CD4-positive, alpha-beta T cell treated with Interleukin-4 for 4 hours (primary cell): ENCODE measurements around the gene AMBRA1.
A peak's percentile ranks its signal among the peaks of the same experiment; 100 is the strongest.

ENCODE experiments used
- DNase-seq: peaks from one replicate; pipeline ENCODE4 v3.0.0-alpha.2; 2020

The AMBRA1 gene

DNA sequence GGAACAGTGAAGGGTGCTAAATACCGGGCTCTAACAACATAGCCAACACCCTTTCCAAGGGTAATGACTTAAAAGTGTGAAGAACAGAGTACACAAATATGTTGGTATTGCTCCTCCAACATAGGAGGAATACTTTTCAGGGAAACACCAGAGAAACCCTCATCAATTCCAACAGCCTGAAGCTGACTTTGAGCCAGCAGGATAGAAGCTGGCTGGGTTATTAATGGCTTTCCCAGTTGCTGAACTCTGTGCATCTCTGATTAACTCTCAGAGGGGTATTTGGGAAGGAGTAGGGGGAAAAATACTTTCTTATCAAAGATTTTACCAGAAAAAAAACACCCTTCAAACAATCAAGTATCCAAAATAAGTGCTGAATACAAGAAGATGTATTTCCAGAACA is 95.6 kb downstream of the AMBRA1 start:
- no peak for DNase-seq

DNA sequence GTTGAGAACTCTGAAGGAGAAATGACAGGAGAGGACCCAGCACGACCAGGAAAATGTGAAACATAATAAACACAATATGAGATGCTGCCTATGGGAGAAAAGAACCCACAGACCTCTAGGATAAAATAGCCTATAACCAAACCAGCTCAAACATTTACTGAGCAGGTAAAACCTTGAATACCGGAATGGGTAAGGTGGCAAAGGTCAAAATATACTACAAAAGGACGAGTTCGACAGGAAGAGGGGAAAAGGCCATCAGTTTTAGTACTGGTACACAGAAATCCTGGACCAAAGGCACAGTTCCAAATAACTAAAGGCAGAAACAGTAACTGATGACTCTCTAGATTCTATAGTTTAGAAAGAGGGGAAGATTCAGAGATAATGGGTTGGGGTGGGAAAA is 96.3 kb downstream of the AMBRA1 start:
- no peak for DNase-seq

DNA sequence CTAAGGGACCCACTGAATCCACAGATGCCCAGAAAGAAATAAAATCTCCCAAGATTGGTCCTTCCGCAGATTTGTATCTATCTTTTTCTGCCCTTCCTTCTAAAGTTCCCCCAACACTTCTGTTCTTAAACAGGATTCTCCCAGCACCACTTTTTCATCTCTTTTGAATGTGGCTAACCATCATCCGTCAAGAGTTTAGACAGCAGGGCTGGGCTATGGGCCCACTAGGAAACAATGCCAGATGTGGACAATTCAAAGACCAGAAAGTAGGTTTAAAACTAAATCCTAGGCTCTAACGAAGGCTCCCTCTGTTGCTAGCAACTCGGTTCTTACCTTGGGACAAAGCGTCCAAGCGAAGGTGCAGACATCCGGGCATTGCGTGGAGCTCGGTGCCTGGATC is 100.0 kb downstream of the AMBRA1 start:
- DNase-seq = no peak

DNA sequence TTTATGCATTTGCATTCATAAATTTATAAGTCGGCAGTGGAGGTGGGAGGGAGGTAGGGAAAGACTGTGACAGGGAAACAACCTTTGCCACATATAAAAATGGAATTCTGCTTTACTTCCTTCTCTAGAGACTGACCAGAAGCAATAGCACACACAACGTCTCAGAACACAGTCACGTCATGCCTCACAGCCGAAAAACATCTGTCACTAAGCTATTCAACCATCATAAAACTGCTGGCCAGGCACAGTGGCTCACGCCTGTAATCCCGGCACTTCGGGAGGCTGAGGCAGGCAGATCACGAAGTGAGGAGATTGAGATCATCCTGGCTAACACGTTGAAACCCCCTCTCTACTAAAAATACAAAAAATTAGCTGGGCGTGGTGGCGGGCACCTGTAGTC is 101.3 kb downstream of the AMBRA1 start:
- DNase-seq = no peak

DNA sequence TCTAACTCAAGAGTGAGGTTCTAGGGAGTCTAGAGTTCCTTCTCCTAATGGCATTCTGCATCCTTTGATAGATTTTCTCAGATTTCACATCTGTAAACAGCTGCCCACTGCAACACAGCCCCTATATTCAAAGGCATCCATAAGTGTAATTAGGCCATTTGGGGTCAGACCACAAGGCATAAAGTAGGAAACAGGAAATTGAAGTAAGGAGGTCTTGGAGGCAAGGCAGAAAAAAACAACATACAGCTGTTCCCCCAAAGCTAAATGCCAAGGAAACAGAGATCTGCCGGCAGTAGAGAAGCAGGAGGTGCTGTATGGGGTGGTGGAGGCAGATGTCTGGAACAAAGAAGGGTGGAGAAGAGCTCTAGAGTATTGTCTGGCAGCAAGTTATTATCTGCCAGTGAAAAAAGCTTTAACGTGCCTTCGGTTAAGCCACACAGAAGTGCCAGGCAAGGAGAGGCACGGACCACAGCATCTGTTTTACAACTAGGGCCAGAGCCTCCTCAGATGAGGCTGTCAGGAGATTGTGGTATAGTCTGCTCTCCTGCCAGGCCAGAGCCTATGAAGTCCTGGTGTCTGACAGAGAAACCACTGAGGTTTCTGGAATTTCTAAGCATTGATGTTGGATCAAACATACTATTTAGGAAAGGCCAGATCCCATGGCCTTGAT is 102.0 kb downstream of the AMBRA1 start:
- no peak for DNase-seq

DNA sequence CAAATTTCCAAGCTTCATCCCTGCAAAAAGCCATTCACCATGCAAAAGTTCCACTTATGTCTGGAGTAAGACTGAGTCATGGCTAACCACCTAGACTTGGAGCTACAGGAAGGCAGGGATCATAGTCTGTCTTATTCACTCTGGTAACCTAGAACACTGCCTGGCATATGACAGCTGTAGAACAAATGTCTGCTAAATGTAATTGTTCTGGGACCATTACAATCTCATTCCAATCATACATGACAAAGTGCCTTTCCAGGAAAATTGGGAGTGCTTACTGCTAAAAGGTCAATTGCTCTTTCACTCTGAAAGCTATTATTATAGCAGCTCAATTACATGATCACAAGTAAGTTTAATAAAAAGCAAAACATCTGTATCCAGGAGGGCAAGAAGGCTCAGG is 103.2 kb downstream of the AMBRA1 start:
- no peak for DNase-seq

DNA sequence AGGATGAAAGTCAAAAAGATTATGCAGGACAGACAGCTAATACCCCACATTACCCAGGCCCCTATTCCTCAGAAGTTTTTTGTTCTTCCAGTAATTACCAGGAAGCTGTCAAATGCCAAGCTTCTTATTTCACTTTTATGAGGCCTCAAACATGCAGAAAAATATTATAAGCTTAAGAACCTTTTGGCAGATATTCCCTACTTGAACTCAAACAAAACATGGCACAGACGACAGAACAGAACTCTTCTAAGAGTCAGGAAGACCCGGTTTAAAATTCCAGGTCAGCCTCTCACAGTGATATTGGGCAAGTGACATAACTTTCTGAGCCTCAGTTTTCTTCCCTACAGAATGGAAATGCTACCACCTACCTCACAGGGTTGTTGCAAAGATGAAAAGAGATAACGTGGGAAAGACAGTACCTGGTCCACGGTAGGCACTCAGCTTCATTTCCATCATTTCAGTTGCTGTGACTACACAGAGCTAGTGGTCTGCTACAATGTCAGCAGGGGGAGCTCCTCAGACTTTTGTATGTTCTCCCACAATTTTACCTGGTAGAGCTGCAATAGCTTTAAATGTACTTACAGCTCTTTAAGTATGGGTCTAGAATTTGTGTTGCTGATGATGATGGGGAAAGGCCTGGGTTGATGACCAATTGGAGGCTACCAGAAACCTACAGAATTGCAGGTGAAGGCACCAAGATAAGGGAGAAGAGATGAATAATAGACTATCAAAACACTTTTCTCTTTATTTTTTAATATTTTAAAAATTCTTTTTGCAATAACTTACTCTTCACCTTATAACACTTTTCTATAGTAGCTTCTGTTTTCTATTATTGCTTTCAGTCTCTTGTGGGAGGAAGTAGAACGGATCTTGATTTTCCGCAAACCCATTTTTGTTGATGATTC is 103.9 kb downstream of the AMBRA1 start:
- peak; percentile 49 for DNase-seq

DNA sequence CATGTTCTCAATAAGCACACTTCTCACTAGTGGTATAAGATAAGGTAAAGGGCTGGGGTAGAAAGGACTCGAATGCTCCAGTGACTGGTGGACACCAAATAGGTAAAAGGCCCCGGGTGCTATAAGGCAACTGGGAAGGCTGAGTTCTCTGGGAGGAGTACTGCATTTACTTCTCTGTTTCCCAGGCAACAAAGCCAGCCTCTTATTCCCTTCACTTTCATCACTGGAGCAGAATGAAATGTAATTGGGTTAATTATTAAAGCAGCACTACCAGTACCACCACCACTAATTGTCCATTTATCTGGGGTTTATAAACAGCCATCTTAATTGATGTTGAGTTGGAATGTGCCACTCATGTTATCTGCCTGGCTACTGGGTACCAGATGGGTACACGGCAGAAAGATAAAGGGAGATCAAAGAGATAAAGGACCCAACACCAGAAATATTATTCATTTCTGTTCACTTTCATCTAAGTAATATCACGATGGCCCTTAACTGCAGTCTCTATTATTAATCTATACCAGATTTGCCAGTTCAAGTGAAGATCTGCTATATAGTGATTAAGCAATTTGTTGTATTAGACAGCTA is 107.9 kb downstream of the AMBRA1 start:
- DNase-seq = no peak

DNA sequence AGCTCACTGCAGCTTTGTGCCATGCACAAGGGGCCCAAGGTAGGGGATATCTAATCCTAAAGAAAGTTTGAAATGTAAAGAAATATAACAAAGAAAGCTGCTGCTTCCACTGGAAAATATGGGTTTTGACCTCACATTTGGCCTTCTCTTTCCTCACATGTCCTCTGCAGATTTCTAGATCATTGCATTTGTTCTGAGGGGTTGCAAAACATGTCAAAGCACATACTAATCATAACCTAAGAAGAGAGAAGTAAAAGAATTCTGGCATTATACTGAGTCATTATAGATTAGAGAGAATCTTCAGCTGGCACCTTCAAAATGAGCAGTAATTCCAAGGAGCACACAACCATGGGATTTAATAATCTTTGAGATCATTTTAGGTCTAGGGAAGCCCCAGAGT is 109.7 kb downstream of the AMBRA1 start:
- no peak for DNase-seq

DNA sequence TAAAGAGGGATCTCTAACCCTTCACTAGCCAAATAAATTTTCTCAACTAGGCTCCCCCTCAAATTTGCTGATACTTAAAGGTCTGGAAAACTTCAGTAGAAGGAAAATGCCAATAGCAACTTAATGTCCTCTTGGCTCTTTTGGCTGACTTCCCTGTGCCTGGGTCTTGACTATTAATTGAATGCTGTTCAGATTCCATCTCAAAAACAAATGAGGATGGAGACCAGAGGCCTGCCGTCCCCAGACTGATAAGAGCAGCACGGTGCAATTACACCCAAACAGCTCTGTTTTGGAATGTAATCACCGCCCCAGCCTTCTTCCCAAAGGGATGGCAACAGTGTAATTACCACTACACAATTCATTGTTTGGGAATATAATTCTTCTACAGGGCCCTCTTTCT is 112.9 kb downstream of the AMBRA1 start:
- DNase-seq = no peak

DNA sequence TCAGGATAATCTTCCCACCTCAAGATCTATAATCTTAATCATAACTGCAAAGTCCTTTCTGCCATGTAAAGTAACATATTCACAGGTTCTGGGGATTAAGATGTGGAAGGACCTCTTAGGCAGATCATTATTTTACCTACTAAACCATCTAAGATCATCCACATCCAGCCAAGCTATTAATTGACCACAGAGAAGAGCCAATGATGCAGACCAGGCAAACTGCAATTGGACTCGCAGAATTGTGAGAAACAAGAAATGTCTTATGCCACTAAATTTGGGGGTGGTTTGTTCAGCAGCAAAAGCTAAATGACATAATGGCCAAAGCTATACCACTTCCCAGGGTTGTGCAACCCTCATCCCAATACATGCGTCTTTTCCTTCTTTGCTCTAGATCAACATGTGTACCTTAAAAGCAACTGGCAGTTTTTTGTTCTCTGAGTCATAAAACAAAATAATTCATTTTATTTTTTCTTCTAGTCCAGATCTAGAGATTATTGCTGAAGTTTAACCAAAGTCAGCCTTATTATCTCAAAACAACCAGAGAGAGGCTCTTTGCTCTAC is 113.6 kb downstream of the AMBRA1 start:
- DNase-seq = no peak

DNA sequence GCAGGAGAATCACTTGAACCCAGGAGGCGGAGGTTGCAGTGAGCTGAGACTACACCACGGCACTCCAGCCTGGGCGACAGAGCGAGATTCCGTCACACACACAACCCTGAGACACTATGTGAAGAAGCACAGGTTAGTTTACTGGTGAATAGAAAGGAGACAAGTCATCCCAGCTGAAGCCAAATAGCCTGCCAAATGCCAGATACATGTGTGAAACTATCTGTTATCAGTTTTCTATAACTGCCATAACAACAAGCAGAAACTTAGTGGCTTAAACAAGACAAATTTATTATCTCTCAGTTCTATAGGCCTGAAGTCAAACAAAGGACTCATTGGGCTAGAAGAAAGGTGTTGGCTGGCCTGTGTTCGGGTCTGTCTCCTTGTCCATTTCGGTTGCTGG is 114.2 kb downstream of the AMBRA1 start:
- no peak for DNase-seq

DNA sequence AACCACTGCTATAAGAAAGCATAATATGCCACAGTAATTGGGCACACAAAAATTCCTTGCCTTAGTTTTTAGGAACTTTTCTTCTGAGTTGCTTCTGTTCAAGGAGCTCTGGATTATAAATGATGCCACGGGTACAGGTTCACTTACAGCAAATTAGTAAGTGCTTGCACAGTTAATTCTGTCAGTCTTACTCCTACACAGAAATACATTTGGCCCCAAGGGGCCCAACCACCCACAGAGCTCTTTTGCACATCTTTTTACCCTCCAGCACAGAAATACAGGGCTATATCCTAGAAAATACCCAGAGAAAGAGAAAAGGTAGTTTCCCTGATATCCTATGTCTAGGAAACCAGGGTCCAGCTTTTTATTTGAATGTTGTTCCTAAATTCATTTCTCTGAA is 115.6 kb downstream of the AMBRA1 start:
- DNase-seq = no peak

DNA sequence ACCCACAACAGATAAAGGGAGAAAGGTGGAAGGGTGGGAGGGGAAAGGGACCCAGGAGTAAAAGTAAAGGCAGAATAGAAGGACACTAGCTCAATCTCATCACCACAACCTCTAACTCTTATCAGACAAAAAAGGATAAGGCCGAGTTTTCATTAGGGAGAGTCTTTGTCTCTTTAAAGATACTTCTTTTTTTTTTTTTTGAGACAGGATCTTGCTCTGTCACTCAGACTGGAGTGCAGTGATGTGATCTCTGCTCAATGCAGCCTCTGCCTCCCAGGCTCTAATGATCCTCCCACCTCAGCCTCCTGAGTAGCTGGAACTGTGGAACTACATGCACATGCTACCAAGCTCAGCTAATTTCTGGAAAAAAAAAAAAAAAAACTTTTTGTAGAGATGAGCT is 116.7 kb downstream of the AMBRA1 start:
- DNase-seq = no peak

DNA sequence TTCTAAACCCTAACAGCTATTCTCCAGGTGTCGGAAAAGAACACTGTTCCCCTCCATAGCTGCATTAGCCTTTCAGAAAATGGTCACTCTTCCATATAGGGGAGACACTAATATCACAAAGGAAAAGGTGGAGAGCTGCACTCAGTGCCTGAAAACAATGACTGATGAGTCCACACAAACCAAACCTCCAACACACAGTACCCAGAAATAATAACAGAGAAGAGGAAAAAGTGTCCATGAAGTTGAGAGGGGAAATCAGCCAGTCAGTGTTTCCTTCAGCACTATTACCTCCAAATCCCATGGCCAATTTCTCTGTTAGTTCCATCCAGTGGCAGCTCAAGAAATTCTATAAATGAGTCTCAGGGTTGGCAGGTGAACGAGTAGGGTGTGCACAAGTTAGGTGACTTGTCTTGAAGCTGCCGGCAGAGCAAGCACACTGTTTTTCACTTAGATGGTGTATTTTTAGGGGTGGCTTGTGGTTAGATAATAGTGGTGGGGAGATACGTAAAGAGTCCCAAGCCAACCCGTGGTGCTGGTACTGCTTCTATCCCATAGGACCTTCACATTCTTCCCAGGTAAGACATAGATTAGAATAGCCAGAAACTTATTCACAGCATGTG is 117.8 kb downstream of the AMBRA1 start:
- no peak for DNase-seq

DNA sequence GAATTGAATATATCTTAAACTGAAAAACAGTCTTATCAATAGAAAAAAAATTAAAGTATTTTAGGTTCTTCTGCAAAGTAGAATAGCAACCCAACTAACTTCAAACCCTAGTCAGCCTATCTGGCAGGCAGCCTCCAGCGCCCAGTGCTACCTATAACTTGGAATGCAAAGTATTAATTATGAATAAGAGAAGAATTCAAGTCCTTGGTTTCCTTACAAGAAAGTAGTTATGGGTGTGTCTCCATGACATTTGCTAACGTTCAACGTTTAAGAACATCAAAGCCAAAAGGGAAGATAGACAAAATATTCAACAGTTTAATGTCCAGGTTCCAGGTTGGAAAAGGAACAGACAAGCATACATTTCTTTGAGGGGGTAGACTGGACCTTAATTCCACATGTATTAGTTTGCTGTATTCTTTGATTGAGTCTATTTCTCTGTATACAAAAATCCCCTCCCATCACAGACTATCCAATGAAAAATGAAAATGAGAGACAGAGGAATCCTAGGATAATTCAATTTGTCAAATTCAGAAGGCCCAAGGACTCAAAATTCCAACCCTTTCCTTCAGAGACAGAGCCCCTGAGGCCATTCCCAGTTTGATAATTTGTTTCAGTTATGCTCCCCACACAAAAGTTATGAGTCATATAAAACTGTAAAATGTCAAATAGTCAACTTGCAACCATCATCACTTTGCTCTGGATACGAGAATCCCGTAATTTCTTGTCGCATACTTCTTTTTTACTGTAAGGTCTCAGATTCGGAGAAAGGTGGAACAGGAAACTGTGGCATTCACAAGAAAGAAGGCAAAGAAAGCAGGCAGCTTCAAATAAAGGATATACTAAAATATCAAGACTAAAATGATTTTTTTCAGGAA is 118.5 kb downstream of the AMBRA1 start:
- DNase-seq = no peak

DNA sequence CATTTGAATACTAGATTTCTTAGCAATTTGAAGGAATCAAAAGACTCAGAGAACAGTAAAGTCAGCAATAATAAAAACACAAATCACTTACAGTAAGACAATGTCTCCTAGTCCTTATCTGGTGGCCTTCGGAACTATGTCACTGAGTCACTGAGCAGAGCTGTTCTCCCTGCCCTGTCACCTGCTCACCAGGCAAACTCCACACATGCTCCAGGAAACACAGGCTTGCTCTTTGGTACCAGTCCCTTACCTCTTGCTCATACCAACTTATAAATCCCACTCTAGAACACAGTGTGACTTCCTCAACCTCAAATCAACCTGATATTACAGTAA is 121.2 kb downstream of the AMBRA1 start:
- no peak for DNase-seq

DNA sequence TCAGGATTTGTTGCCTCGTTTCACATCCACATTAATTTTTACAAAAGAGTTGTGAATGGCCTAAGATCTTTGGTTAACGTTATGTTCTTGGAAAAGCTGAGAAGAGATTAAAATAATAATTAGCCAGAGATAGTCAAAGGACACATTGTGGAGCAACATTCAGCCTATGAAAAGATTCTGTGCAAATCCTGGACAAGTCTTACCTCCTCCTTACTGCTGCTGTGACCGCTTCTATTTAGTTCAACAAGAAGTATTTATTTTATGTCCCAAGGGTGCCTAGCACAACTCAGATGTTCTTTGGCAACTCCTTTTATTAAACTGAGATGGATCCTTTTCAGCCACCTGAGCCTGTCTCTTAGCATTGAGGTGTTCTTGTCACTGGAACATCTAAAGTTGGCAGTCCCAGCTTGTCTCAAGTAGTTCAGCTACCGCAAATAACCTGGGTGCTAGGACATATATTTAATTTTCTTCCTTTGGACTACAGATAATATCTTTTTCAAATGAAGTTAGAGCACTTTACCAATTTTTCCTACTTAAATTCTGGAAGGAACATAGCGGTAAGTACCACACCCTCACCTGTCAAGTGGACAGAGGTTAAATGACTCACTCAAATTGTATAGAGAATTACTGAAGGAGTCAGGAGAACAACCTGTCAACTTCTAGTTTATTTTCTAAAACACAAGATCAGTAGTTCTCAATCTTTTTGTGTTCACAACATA is 121.7 kb downstream of the AMBRA1 start:
- no peak for DNase-seq

DNA sequence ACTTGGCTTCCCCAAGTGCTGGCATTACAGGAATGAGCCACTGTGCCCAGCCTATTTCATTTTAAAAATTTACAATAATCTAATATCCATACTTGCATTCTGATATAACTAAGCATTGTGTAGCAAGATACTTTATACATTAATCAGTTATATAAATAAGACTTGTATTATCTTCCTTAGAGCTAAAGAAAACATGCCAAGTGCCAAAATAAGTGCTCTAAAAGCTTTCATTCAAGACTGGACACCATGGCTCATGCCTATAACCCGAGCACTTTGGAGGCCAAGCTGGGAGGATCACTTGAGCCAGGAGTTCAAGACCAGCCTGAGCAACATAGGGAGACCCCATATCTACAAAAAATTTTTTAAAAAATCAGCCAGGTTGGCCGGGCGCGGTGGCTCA is 123.9 kb downstream of the AMBRA1 start:
- no peak for DNase-seq

DNA sequence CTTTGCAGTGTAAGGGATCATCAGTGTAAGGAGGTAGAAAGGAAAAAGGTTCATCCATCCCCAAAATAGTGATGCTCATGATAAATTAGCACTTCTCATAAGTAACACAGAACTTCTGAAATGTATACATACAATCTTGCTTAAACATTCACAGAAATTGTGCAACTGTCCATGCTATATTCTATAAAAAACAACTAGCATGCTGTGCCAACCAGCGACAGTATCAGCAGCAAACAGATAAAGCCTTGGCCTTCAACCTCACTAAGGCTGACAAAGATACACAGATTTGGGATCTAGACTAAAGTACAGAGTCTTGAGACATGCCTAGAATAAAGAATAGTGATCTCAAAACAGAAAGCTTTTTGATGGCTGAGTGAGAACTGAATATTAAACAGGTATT is 128.1 kb downstream of the AMBRA1 start:
- no peak for DNase-seq

DNA sequence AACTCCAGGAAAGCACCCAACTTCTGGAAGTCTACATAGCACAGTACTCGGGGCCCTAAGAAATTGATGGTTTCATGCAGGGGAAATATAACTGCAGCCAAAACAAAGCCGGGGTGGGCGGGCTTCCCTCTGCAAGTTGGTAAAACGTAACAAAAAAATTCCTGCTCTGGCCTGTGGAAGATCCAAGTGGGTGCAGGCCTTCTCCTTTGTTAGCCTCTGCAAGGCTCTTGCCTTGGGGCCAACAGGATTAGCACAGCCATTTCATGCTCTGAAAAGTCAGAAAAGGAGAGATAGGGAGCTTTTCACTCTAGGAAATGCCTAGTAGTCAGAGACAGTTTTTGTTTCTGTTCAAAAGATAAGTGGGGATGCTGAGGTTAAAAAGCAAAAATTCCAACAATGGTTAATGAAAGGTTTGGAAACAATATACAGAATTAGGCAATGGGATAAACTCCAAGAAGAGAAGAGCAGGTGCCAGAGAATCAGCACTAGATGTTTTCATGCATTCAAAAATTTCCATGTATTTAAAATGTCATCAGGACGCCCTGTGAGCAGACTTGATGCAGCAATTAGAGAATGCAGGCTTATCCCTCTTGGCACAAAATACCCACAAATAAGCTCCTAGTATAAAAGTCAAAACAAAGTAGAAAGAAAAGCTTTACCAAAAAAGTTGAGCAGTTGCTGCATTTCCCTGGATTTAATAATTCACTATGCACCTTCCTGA is 130.0 kb downstream of the AMBRA1 start:
- no peak for DNase-seq
